Esophagus squamous epithelium (tissue), 5 donors: ENCODE results near the gene PPM1L. TPM values are rescaled to one million over a fixed set of nuclear protein-coding genes. Genes with fewer than 3 reads are reported as not detected.

Source experiments
- DNase-seq: peaks from one replicate; lab custom pipeline; 2025; lab: John Stamatoyannopoulos, UW
- H3K27ac ChIP-seq, 4 donors: fragments of 200-600 bp; sonication (generic); one replicate each; pipeline ENCODE4 v1.5.1; 2016 to 2019; ENCODE audit warnings: mild to moderate bottlenecking in 1 of 4
- H3K27me3 ChIP-seq, 4 donors: fragments of 200-600 bp; sonication (generic); 1 replicate in 3 of 4; 2 replicates in 1 of 4; pipeline versions ENCODE4 v1.5.1 to v1.6.0; 2017 to 2021; ENCODE audit warnings: antibody characterized with exemption in 1 of 4
- H3K36me3 ChIP-seq, 3 donors: fragments of 200-600 bp; sonication (generic); one replicate each; pipeline ENCODE4 v1.5.1; 2016 to 2019
- H3K4me1 ChIP-seq, 3 donors: fragments of 200-600 bp; sonication (generic); one replicate each; pipeline ENCODE4 v1.5.1; 2017 to 2019
- H3K4me3 ChIP-seq, 4 donors: fragments of 200-600 bp; sonication (generic); 1 replicate in 3 of 4; 2 replicates in 1 of 4; pipeline ENCODE4 v1.5.1; 2016 to 2019; ENCODE audit warnings: mild to moderate bottlenecking in 2 of 4, moderate library complexity in 1 of 4
- H3K9me3 ChIP-seq, 3 donors: fragments of 200-600 bp; sonication (generic); one replicate each; pipeline ENCODE4 v1.5.1; 2016 to 2019
- CTCF ChIP-seq, 6 experiments: fragments of 450-650 bp in 4 of 6; fragments of 200-600 bp in 2 of 6; sonication (generic) in 2 of 6; IDR thresholded peaks; one replicate each; pipeline ENCODE4 v1.5.1; 2016 to 2019; ENCODE audit warnings: antibody characterized with exemption in 6 of 6, mild to moderate bottlenecking in 4 of 6, moderate library complexity in 4 of 6
- POLR2A ChIP-seq, 4 donors: fragments of 450-650 bp; IDR thresholded peaks; one replicate each; pipeline ENCODE4 v1.6.1; 2017; ENCODE audit warnings: antibody characterized with exemption in 4 of 4, mild to moderate bottlenecking in 4 of 4, moderate library complexity in 3 of 4
- WGBS, 2 donors: methylation state at CpG; one replicate each; pipeline ENCODE4 v1.1.5; 2018; 5-methylcytosine and 5-hydroxymethylcytosine counted together
- intact Hi-C: fragments of 100-400 bp; cut with DNase I; formaldehyde crosslinking; loops from one replicate; pipeline ENCODE4 v1.15.0; 2022
- total RNA-seq, 4 donors: library from RNA; depleted of rRNA; stranded (reverse); fragments of >200 nt; gene quantifications; one replicate each; pipeline ENCODE4 v1.1.0, GENCODE V29; 2016
- donor health status: DM: yes; HTN: yes; CAD: no.

PPM1L gene
- total RNA-seq, 4 donors from 2014 or later: 9.1 to 18.1 (median 12.1) TPM

GRCh38 chr3:160758929-160759577 is 3.0 kb downstream of the PPM1L start:
- Histone ChIP-seq H3K4me1 (peaks cover 6 to 41% (median 17%) of the 10 kb centered on the region in 3 donors), H3K27me3 (no peaks in the 10 kb centered on the region), H3K27ac (no peak overlapping the region), H3K4me3 (no peak overlapping the region), H3K9me3 (no peaks in the 10 kb centered on the region), H3K36me3 (no peaks in the 10 kb centered on the region)
- no peak for DNase-seq
- 81 to 95% methylated on average over 3 of the region's 3 CpGs for WGBS, 2 donors
- intact Hi-C loops: no loop called here
- no peak for TF ChIP-seq POLR2A (IDR thresholded peaks at IDR 0.05)
- TF ChIP-seq CTCF (IDR thresholded peaks at IDR 0.05): no peak

GRCh38 chr3:160763073-160763472 is 7.0 kb downstream of the PPM1L start:
- Histone ChIP-seq H3K27me3 (no peaks in the 10 kb centered on the region), H3K4me3 (no peak overlapping the region), H3K9me3 (no peaks in the 10 kb centered on the region), H3K27ac (no peak overlapping the region), H3K4me1 (peaks cover 0 to 19% (median 2%) of the 10 kb centered on the region in 3 donors), H3K36me3 (no peaks in the 10 kb centered on the region)
- no peak for DNase-seq
- 86 to 90% methylated on average over 1 of the region's 1 CpG for WGBS, 2 donors
- intact Hi-C loops: no loop called here
- TF ChIP-seq POLR2A (IDR thresholded peaks at IDR 0.05) (no peak), CTCF (IDR thresholded peaks at IDR 0.05) (no peak)

GRCh38 chr3:160765211-160765610 is 9.2 kb downstream of the PPM1L start:
- TF ChIP-seq POLR2A (IDR thresholded peaks at IDR 0.05) (no peak), CTCF (IDR thresholded peaks at IDR 0.05) (no peak)
- no peaks in the 10 kb centered on the region for H3K27me3 ChIP-seq
- 56 to 75% methylated on average over 1 of the region's 1 CpG for WGBS, 2 donors
- no peak for DNase-seq
- no peaks in the 10 kb centered on the region for H3K36me3 ChIP-seq
- intact Hi-C loops: no loop called here
- H3K4me1 ChIP-seq: no peaks in the 10 kb centered on the region
- H3K9me3 ChIP-seq: no peaks in the 10 kb centered on the region
- H3K27ac ChIP-seq: no peak overlapping the region
- H3K4me3 ChIP-seq: no peak overlapping the region

GRCh38 chr3:160768031-160768430 is 12.0 kb downstream of the PPM1L start:
- Histone ChIP-seq H3K4me3 (no peak overlapping the region), H3K4me1 (peaks cover 0 to 11% (median 2%) of the 10 kb centered on the region in 3 donors), H3K27me3 (no peaks in the 10 kb centered on the region), H3K36me3 (no peaks in the 10 kb centered on the region), H3K27ac (no peak overlapping the region), H3K9me3 (no peaks in the 10 kb centered on the region)
- no peak for DNase-seq
- no peak for TF ChIP-seq POLR2A (IDR thresholded peaks at IDR 0.05)
- TF ChIP-seq CTCF (IDR thresholded peaks at IDR 0.05): no peak
- intact Hi-C loops: no loop called here

- Histone ChIP-seq H3K36me3 (no peaks in the 10 kb centered on the region), H3K9me3 (no peaks in the 10 kb centered on the region), H3K4me3 (no peak overlapping the region), H3K27ac (no peak overlapping the region), H3K27me3 (no peaks in the 10 kb centered on the region), H3K4me1 (peaks cover 0 to 11% (median 2%) of the 10 kb centered on the region in 3 donors)
- WGBS, 2 donors: 82% methylated on average over 1 to 2 of the region's 2 CpGs
- DNase-seq: no peak
- TF ChIP-seq CTCF (IDR thresholded peaks at IDR 0.05) (no peak), POLR2A (IDR thresholded peaks at IDR 0.05) (no peak)
- intact Hi-C loops: no loop called here
These were observed 12.9 kb downstream of the PPM1L start for GRCh38 chr3:160768918-160769317.
